CD4-positive, alpha-beta T cell treated with Interleukin-4 for 4 hours (primary cell): ENCODE data around the gene RAVER2.

Experiments
- DNase-seq: peaks from one replicate; pipeline ENCODE4 v3.0.0-alpha.2; 2020

RAVER2 gene

GRCh38 chr1:64848136-64848535 is 103.3 kb downstream of the RAVER2 start:
- DNase-seq = no peak

GRCh38 chr1:64848803-64849202 is 103.9 kb downstream of the RAVER2 start:
- DNase-seq = no peak

DNA sequence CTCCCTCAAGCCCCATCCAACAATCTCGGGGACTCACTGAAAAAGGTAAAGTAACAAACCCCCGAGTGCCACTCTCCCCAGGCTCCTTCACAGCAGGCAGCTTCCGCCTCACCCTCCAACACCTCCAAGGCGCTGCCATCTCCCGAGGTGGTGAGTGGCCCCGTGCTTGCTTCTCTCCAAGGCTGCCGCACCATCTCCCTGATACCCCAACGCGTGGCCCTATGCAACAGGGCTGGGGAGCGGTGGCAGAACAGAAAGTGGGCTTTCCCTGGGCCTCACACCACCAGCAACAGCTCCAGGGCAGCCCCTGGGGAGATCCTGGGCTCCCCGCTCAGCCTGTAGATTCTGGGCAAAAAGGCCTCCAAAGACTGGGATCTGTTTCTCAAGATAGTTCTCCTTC is 105.1 kb downstream of the RAVER2 start:
- DNase-seq = no peak

GRCh38 chr1:64850846-64851245 is 106.0 kb downstream of the RAVER2 start:
- DNase-seq = no peak

- no peak for DNase-seq
Measured at GRCh38 chr1:64851664-64852063, 106.8 kb downstream of the RAVER2 start.

GRCh38 chr1:64854674-64855073 is 109.8 kb downstream of the RAVER2 start:
- no peak for DNase-seq

GRCh38 chr1:64855557-64855956 is 110.7 kb downstream of the RAVER2 start:
- no peak for DNase-seq

DNA sequence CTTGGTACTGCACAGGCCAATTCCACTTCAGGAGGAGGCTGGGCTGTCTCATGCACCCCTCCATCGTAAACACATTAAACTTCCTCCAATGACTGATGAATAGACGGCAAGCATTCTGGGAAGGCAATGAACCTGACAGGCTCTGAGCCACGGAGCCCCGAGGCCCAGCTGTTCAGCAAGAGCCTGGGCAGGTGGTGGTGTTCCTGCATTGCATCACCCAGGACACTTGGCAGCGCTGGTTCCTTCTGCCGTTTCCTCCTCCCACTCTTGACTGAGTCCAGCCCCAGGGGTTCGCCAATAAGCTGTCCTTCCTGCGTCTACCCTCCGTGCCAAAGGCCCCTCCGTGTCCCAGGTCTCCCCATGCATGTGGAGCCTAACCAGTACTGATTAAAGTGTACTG is 111.7 kb downstream of the RAVER2 start:
- no peak for DNase-seq

DNA sequence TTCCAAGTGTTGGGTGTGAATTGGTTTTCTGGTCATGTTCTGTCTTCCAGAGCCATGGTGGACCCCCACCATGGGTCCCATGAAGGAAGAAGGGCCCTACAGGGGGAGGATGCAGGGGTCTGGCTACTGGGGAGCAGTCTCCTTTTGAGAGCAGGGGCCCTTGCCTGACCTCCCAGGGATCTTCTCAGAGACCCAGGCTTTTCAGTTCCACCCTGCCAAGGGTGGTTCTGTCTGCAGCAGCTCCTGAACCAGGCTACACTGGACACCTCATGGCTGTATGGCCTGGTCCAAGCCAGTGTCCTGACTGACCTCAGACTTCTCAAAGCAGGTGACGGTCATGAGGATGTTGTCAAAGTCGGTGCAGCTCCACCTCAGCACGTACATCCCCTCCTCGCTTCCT is 112.5 kb downstream of the RAVER2 start:
- no peak for DNase-seq

- no peak for DNase-seq
Measured at GRCh38 chr1:64861611-64862010, 116.7 kb downstream of the RAVER2 start.

GRCh38 chr1:64864018-64864940 is 119.4 kb downstream of the RAVER2 start:
- peak; percentile 84 for DNase-seq

DNA sequence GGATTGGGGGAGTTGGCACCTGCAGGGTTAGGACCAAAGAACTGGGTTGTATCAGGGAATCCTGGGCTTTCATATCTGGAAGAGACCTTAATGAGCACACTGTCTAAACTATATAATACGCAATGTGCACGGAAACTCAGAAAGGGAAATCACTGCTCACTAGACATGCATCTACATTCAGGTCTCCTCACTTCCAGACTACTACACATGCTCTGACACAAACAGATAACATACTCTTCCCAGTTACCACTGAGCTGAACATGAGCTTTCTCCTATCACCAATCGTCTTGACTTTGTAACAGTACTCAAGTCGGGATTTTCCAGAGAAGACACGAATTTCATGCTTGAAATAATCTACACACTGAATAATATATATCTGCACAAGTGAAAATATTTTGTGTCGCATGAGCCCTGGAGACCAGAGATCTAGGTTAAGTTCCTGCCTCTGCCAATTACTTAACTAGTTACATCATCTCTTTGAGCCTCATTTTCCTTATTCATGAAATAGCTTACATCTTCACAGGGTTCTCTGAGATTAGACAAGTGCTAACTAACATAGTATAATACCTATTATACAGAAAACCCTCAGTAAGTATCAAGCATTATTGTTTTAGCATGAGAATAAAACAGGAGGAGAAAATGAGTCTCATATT is 120.4 kb downstream of the RAVER2 start:
- no peak for DNase-seq

- no peak for DNase-seq
Measured at GRCh38 chr1:64866689-64867088, 121.8 kb downstream of the RAVER2 start.

- no peak for DNase-seq
Measured at GRCh38 chr1:64867266-64867665, 122.4 kb downstream of the RAVER2 start.

DNA sequence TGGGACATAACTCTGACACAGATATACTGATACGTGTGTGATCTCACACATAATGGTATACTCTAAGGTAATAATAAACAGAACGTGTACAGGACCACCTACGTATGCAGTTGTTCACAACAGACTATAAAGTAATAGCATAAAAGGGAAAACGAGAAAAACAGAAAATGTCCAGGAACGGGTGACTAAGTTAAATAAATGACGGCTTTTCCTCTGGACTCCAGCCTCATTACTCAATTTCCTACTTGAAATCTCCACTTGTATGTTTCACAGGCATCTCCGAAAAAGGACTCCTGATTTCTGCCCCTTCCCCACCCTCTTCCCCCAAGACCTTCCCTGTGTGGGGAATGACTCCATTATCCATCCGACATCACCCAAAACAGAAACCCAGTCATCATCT is 126.4 kb downstream of the RAVER2 start:
- no peak for DNase-seq

- DNase-seq = no peak
Measured at GRCh38 chr1:64872067-64872466, 127.2 kb downstream of the RAVER2 start.

DNA sequence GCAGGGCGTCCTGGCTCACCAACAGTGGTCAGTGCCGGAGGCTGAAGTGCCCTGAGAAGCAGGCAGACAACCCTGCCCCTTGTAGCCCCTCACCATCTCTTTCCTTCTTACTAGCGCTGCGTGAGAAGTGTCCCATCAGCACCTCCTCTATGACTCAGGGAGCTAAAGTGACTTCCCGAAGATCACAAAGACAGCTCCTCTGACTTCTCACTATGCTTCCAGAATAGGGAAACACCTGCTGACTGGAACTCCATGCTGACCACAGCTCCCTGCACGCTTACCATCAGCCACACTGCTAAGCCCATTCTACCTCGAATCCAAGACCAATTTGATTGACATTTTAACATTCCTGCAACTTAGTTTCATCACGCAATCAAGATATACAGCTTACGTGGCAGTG is 128.7 kb downstream of the RAVER2 start:
- DNase-seq = no peak

DNA sequence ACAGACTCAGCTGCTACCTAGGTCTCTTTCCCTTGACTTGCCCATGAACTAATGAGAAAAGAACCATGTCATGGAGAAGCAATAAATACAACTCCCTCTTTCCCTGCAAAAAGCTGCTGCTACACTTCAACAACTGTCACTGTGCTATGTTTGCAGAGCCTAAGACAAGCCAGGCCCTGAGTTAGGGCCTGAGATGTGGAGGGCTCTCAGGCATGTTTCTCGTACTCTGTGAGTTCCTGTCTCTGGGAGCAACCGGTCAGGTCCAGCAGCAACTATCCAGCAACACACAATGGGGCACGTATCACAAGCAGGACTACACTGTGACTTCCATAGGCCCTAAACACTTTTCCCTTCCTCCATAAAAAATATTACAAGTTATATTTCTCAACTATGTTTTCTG is 129.8 kb downstream of the RAVER2 start:
- DNase-seq = no peak

- DNase-seq = no peak
Measured at GRCh38 chr1:64875101-64875500, 130.2 kb downstream of the RAVER2 start.

DNA sequence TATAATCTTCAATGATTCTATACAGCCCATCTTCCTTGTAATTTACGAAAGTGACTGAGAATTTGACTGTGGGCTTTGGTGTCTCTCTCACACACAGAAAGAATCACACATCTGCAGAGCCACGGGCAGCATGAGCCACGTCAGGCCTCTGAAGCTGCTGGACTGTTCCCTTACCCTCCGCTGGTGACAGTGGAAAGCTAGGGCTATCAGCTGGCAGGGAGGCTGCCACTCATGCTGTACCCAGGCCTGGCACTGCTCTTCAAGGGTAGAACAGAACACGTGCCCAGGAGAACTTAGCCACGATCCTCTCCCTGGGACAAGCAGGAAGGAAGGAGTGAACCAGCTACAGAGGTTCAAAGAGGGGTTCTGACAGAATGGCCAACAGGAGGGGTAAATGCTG is 130.7 kb downstream of the RAVER2 start:
- DNase-seq = no peak

- peak; percentile 72 for DNase-seq
Measured at GRCh38 chr1:64877151-64877550, 132.3 kb downstream of the RAVER2 start.

DNA sequence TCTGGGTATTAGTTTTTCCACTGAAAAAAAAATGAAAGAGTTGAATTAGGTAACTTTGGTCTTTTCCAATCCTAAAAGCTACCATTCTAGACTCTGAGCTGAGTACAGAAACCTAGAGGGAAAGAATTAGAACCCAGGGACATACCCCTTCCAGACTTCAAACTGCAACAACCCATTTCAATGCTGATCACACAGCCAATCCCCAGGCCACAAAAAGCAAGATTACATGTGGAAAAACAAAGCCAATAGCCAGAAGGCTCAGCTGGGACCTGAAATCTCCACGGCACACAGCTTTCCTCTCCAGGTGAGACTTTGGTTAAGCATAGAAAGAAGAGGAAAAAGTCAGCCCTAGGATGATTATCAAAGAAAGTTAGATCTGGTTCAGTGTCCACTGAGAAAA is 132.7 kb downstream of the RAVER2 start:
- no peak for DNase-seq

- DNase-seq = no peak
Measured at GRCh38 chr1:64878090-64878489, 133.2 kb downstream of the RAVER2 start.

GRCh38 chr1:64878931-64879611 is 134.2 kb downstream of the RAVER2 start:
- DNase-seq = no peak
